GM12875 (cell line): ENCODE results near the gene AGMAT.

Source experiments
- H3K4me3 ChIP-seq: one replicate; pipeline ENCODE4 v1.5.1; 2011; ENCODE audit warnings: low read depth, low read length, control low read depth
- TF ChIP-seq, protein P1 (sequence below): IDR thresholded peaks from 2 replicates; pipeline ENCODE4 v1.5.1; 2011; ENCODE audit warnings: low read depth, mild to moderate bottlenecking, control low read depth, inconsistent platforms, low read length, moderate library complexity, borderline replicate concordance; ENCODE audit not compliant: insufficient read depth

The AGMAT gene

DNA sequence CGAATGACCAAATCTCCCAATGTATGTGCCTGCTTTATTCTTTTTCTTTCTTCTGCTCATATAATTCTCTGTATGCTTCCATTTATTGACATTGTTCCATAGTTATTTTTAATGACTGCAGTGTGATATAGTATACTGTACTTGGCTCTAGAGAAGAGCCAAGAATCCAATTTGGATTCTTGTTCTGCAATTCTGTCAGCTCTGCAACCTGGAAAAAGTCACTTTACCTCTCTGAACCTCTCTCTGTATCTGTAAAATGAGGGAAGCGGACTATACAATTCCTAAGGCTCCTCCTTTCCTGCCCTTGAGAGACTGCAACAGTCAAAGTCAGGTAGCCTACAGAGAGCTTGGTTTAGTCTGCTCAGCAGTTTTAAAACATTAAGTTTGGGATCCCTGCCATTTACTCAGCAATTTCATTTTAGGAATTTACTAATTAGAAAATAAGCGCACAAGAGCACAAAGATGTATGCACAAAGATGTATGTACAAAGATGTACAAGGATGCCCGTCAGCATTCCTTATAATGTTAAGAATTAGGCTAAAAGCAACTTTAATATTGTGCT, 43.5 kb downstream of the AGMAT start:
- no peak overlapping the region for H3K4me3 ChIP-seq
- TF ChIP-seq, protein P1, sequence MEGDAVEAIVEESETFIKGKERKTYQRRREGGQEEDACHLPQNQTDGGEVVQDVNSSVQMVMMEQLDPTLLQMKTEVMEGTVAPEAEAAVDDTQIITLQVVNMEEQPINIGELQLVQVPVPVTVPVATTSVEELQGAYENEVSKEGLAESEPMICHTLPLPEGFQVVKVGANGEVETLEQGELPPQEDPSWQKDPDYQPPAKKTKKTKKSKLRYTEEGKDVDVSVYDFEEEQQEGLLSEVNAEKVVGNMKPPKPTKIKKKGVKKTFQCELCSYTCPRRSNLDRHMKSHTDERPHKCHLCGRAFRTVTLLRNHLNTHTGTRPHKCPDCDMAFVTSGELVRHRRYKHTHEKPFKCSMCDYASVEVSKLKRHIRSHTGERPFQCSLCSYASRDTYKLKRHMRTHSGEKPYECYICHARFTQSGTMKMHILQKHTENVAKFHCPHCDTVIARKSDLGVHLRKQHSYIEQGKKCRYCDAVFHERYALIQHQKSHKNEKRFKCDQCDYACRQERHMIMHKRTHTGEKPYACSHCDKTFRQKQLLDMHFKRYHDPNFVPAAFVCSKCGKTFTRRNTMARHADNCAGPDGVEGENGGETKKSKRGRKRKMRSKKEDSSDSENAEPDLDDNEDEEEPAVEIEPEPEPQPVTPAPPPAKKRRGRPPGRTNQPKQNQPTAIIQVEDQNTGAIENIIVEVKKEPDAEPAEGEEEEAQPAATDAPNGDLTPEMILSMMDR, result no peak

DNA sequence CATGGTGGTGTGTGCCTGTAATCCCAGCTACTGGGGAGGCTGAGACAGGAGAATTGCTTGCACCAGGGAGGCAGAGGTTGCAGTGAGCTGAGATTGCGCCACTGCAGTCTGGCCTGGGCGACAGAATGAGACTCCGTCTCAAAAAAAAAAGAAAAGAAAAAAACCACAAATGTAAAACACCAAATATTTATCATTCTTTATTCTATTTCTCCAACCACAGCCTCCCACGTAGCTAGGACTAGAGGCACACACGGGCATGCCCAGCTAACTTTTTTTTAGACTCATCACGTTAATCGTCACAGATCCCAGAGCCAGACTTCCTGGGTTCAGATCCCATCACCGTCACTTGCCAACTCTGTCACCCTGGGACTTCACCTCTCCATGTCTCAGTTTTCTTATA, 44.7 kb downstream of the AGMAT start:
- TF ChIP-seq, protein P1, result no peak
- H3K4me3 ChIP-seq, result no peak overlapping the region

DNA sequence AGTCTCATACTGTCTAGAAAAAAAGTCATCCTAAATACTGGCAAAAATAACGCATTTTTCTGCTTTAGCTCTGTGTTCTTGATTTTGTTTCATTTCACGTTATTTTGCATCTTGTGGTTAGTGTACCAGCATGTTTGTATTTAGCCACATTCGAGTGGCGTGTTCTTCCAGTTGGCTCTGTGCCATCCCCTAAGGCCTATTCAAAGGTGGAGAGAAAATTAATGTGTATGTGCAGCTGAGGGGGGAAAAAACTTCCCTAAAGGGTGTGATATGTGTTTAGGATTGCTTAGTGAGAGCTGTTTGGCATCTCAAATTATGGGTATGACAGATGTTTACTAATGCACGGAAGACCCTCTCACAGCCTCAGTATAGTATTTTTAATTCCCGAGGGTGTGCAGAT, 46.1 kb downstream of the AGMAT start:
- no peak overlapping the region for H3K4me3 ChIP-seq
- TF ChIP-seq, protein P1, result no peak

DNA sequence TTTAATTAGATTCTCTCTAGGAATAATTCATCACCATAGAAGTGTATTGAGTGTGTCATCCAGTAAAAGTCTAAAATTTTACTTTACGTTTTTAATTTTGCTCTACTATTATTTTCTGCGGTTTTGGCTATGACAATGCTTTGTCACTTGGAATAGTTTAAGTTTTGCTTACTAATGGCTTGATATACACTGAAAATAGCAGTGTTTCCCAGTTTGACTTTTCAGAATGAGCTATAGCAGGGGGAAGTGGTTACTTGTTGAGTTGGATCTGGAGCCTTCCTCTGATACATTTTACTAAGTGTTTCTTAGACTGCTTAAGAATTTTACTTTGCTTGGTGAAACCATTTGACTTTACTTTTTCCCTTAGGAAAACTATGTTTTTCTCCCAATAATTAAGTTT, 53.2 kb downstream of the AGMAT start:
- TF ChIP-seq, protein P1, result no peak
- H3K4me3 ChIP-seq, result no peak overlapping the region

DNA sequence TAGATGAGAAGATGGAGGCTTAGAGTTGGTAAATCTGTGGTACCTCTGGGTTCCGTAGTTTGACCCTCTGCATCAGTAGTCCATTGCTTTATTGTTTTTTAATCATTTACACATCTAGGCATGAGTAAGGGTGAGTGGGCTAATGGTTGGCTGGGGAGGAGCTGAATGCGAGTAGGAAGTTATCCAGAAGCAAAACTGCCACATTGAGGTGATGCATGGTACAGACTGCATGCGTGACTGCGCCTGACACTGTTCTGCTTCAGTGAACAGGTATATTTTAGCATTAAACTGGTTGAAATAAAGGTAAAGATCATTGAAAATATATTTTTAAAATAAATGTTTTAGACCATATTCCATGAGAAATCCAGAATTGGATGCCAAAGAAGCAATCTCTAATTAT, 53.8 kb downstream of the AGMAT start:
- no peak overlapping the region for H3K4me3 ChIP-seq
- TF ChIP-seq, protein P1, result no peak

DNA sequence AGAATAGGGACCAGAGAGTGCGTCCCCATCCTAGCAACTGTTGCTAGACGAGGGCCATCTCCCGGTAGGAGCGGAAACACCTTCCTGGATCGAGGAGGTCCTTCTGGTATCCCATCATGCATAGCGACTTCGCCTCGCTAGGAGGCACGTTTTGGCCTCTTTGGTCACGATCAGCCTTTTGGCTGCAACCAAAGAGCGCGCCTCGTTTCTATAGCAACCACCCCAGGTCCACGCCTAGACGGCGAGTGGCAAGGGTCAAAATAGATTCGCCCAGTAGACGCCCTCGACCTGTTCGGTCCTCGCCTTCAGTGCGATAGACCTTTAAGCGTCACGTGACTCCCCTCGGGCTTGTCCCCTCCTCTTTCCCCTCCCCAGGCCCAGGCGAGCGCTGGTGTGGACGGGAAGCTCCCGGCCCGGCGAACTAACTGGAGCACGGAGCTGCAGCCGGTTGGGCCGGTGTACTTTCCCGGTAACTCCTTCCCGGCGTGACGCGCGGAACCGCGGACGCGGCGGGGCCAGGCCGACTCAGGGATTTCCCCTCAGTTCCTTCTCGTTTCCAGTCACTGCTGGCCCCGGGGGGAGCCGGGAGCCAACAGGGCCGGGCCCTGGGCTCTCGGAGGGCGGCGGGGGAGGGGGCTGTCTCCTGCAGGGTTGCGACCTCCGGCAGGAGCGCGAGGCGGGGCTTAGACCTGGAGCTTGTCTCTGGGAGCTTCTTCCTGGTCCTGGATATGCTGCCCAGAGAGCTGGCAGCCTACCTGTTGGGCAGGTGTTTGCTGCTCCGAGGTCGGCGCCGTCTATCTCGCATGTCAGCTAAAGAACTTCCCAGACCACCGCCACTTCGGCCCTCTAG, 58.1 kb downstream of the AGMAT start, which contains the start of gene DNAJC16:
Gene DNAJC16 (plus strand): TSS at position 359 of the 850 bp plus-strand sequence. CDS start 2,258 bp downstream, outside the sequence.
- H3K4me3 ChIP-seq, result peak within 1 kb of the TSS; percentile 89
- TF ChIP-seq, protein P1, result peak; percentile 21; the same call in 1 of the 2 replicates
